HepG2 (cell line): ENCODE measurements around the gene LDLRAP1. TPM values are rescaled to one million over a fixed set of nuclear protein-coding genes. Genes with fewer than 3 reads are reported as not detected.
"Not testable (repeated sequence)": the region's sequence is repeated elsewhere in the genome, so short reads cannot be mapped to it uniquely, and the experiment has no call there.

Source experiments
- ATAC-seq: fragments of 200-7000 bp; cut with Tn5 transposase; 3 replicates; pipeline ENCODE4 v1.9.1; 2020; ENCODE audit warnings: mild to moderate bottlenecking, moderate library complexity
- BruUV-seq: library from RNA; stranded (reverse); fragments of 400-500 nt; replicated peaks from 2 replicates; lab custom pipeline; 2021; lab: Mats Ljungman, UMichigan
- CTCF ChIA-PET: fragments of 300-600 bp; formaldehyde crosslinking; extraction: SDS; loops from one replicate; lab custom pipeline; 2021; ENCODE audit warnings: low total read pairs, inconsistent platforms, low intra/inter-chr PET ratio; lab: Yijun Ruan, JAX
- POLR2A ChIA-PET: fragments of 350-600 bp; sonication (Branson Sonifier 250); formaldehyde crosslinking; loops from one replicate; lab custom pipeline; 2020; ENCODE audit warnings: antibody characterized with exemption, inconsistent platforms; lab: Yijun Ruan, JAX
- DNase-seq: peaks from one replicate; pipeline ENCODE4 v3.0.0-alpha.2; 2015; ENCODE audit warnings: low spot score
- FAIRE-seq: peaks from 3 replicates; lab custom pipeline; 2011; peaks lifted over from hg19 to GRCh38; lab: Jason Lieb, UNC
- H2AFZ ChIP-seq: one replicate; pipeline ENCODE4 v1.6.1; 2011; ENCODE audit warnings: low read length, inconsistent platforms
- H3K27ac ChIP-seq: fragments of 300-600 bp; 3 replicates; pipeline ENCODE4 v1.8.0; 2011; ENCODE audit warnings: mixed run types, mild to moderate bottlenecking, mixed read lengths, low read length, inconsistent platforms; ENCODE audit not compliant: insufficient read depth; ENCODE audit errors: extremely low read length
- H3K27me3 ChIP-seq, 2 experiments: fragments of 200-600 bp in 1 of 2; 2 replicates in 1 of 2; 3 replicates in 1 of 2; pipeline versions ENCODE4 v1.6.0 to v1.8.0; 2011; ENCODE audit warnings: low read length in 2 of 2, mild to moderate bottlenecking in 2 of 2, moderate library complexity in 2 of 2, inconsistent platforms in 1 of 2; ENCODE audit not compliant: insufficient read depth in 2 of 2, control insufficient read depth in 1 of 2
- H3K36me3 ChIP-seq, 2 experiments: fragments of 200-600 bp in 1 of 2; replicated peaks in 1 of 2; 2 replicates in 1 of 2; 3 replicates in 1 of 2; pipeline versions ENCODE4 v1.5.1 to v1.8.0; 2011; ENCODE audit warnings: low read length in 2 of 2, inconsistent platforms in 1 of 2; ENCODE audit not compliant: insufficient read depth in 2 of 2, control insufficient read depth in 1 of 2
- H3K4me1 ChIP-seq: 2 replicates; pipeline ENCODE4 v1.5.1; 2012; ENCODE audit warnings: low read length, inconsistent platforms; ENCODE audit not compliant: insufficient read depth
- H3K4me2 ChIP-seq: 2 replicates; pipeline ENCODE4 v1.6.0; 2011; ENCODE audit warnings: low read depth, low read length, inconsistent platforms
- H3K4me3 ChIP-seq, 3 experiments: fragments of 200-600 bp in 1 of 3; sonication (generic), shearing (Covaris generic) in 1 of 3; replicated peaks in 1 of 3; 2 replicates each; pipeline ENCODE4 v1.5.1; 2011 to 2016; ENCODE audit warnings: low read length in 3 of 3, inconsistent platforms in 2 of 3, low read depth in 2 of 3, mild to moderate bottlenecking in 2 of 3, control low read depth in 1 of 3, mixed read lengths in 1 of 3; ENCODE audit not compliant: insufficient read depth in 1 of 3
- H3K79me2 ChIP-seq: one replicate; pipeline ENCODE4 v1.6.1; 2011; ENCODE audit warnings: low read length, inconsistent platforms; ENCODE audit not compliant: insufficient read depth
- H3K9ac ChIP-seq: 2 replicates; pipeline ENCODE4 v1.6.0; 2011; ENCODE audit warnings: mild to moderate bottlenecking, low read depth, low read length, inconsistent platforms; ENCODE audit not compliant: insufficient read depth
- H3K9me3 ChIP-seq: 2 replicates; pipeline ENCODE4 v1.5.1; 2012; ENCODE audit warnings: mild to moderate bottlenecking, low read length
- H4K20me1 ChIP-seq: 2 replicates; pipeline ENCODE4 v1.6.0; 2011; ENCODE audit warnings: inconsistent platforms, mild to moderate bottlenecking, low read length, moderate library complexity; ENCODE audit not compliant: insufficient read depth
- SMC3 ChIP-seq: IDR thresholded peaks from 2 replicates; pipeline ENCODE4 v1.6.1; 2011; ENCODE audit warnings: low read length, improper control_type of control experiment
- ZSCAN25 ChIP-seq: sonication (generic); formaldehyde crosslinking; IDR thresholded peaks from 2 replicates; pipeline ENCODE4 v1.8.0; 2022; ENCODE audit warnings: mild to moderate bottlenecking, missing genetic modification reagents
- WGBS: methylation state at CpG from one replicate; pipeline ENCODE4 v1.1.6; 2017; ENCODE audit warnings: low lambda C conversion rate; 5-methylcytosine and 5-hydroxymethylcytosine counted together
- in situ Hi-C: cut with HindIII; loops from 2 replicates; pipeline ENCODE4 v1.10.0; 2017; ENCODE audit warnings: low pct_unique_long_range_greater_than_20kb; ENCODE audit not compliant: extremely low pct_ligation_motif_present
- intact Hi-C: fragments of 100-400 bp; cut with micrococcal nuclease; formaldehyde crosslinking; loops from one replicate; pipeline ENCODE4 v1.10.0; 2022; ENCODE audit not compliant: unreplicated experiment
- polyA plus RNA-seq, 8 experiments: library from polyadenylated mRNA; depleted of rRNA in 3 of 8; stranded (reverse) in 7 of 8; unstranded in 1 of 8; fragments of >200 nt; fragmentation: Illumina TruSeq in 4 of 8; extraction: Trizol in 4 of 8; gene quantifications; 2 replicates each; pipeline versions ENCODE4 v1.2.1 to v1.2.3, GENCODE V29; 2011 to 2016; ENCODE audit warnings: low read depth in 4 of 8, missing spikeins in 1 of 8, mixed read lengths in 1 of 8; ENCODE audit not compliant: insufficient read depth in 1 of 8
- total RNA-seq, 5 experiments: library from RNA; depleted of rRNA; stranded (reverse); fragments of >200 nt; fragmentation: Illumina TruSeq; extraction: Trizol; gene quantifications; 2 replicates each; pipeline ENCODE4 v1.2.3, GENCODE V29; 2016; ENCODE audit warnings: low read depth in 1 of 5

LDLRAP1 gene
- total and polyA plus RNA-seq, 2 of the 13 experiments (the other 11 are each of a cell fraction or from before 2014, with no cell fraction given): 7.2 to 12.1 TPM

DNA sequence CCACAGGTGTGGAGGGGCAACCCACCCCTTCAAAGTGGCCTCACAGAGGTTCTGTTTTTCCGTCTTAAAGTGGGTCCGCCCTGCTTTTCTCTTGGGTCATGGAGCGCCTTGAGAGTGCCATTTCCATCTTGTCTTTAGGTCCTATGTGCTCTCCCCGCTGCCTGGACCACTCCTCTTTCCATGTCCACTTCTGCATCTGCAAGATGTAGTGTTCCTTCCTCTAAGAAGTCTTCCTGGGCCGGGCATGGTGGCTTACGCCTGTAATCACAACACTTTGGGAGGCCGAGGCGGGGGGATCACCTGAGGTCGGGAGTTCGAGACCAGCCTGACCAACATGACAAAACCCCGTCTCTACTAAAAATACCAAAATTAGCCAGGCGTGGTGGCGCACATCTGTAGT, 45.4 kb downstream of the LDLRAP1 start:
- H3K27ac ChIP-seq, H3K27me3 ChIP-seq, H2AFZ ChIP-seq, BruUV-seq, H3K79me2 ChIP-seq, H3K4me1 ChIP-seq, ATAC-seq, H3K4me2 ChIP-seq, in situ Hi-C loops, H3K36me3 ChIP-seq, H3K9ac ChIP-seq, POLR2A ChIA-PET, H3K9me3 ChIP-seq, CTCF ChIA-PET, FAIRE-seq, H4K20me1 ChIP-seq, H3K4me3 ChIP-seq, intact Hi-C loops, DNase-seq: not testable (repeated sequence)
- WGBS: 60% methylated on average over 13 of the region's 13 CpGs

DNA sequence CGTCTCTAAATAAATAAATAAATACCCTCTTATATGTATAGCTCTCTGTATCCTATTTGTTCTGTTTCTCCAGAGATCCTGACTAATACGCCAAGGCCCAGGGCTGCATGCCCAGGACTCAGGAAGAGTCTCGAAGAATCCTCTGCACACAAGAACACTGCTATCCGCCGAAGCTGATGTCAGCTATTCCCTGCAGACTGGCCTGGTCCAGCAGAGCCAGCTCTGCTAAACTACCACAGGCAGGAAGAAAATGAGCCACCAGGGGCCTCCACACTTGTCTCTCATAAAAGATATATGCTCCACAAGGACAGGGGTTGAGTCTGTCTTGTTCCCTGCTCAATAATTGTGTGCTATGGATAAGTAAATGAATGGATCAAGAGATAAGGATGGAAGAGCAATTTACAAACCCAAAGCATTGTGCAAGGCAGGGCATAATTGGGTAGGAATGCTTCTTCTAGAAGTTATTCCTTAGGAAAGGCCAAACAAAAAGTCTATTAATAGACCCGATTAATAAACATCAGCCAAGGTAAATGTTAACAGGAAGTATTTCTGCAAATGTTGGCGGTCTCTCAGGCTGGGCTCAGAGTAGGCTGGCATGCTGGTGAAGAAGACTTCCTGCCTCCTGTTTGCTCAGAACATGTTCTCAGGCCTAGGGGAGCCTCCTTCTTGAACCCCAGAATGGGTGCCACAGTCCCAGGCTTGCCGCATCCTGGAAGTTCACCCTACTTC, 46.9 kb downstream of the LDLRAP1 start:
- DNase-seq (no peak), ATAC-seq (peak; percentile 56; the same call in 2 of the 3 replicates), FAIRE-seq (no peak)
- Histone ChIP-seq H3K9ac (no peak overlapping the region), H3K79me2 (no peaks in the 10 kb centered on the region), H3K9me3 (no peaks in the 10 kb centered on the region), H3K4me3 (no peak overlapping the region), H3K27me3 (peaks cover 0 to 7% of the 10 kb centered on the region in 2 experiments; a peak in 2 of 5 replicates), H3K27ac (no peak overlapping the region), H2AFZ (no peak overlapping the region), H3K4me2 (no peak overlapping the region), H3K4me1 (no peaks in the 10 kb centered on the region), H4K20me1 (no peaks in the 10 kb centered on the region), H3K36me3 (no peaks in the 10 kb centered on the region)
- intact Hi-C loops: no loop called here
- no TSS peak for BruUV-seq
- TF ChIP-seq SMC3 (0 out of 2 replicates have a peak, but pooled peaks have one; percentile 6), ZSCAN25 (CRISPR knock-in tag) (no peak)
- in situ Hi-C loops: no loop called here
- 75% methylated on average over 8 of the region's 8 CpGs for WGBS
- CTCF ChIA-PET: no interaction called here
- POLR2A ChIA-PET: no interaction called here
